Mesothelial cell of epicardium (in vitro differentiated cells): ENCODE data around the gene SPRY1. TPM values are rescaled to one million over a fixed set of nuclear protein-coding genes. Genes with fewer than 3 reads are reported as not detected.

ENCODE experiments used
- DNase-seq, 2 experiments: peaks; one replicate each; pipeline ENCODE4 v3.0.0; 2021; ENCODE audit warnings: low spot score in 2 of 2; ENCODE audit not compliant: unreplicated experiment in 2 of 2
- H3K27ac Mint-ChIP-seq: 2 replicates; pipeline ENCODE4 v1.8.0; 2021; ENCODE audit warnings: mixed read lengths
- H3K27me3 Mint-ChIP-seq: 2 replicates; pipeline ENCODE4 v1.8.0; 2021; ENCODE audit warnings: low read depth, mixed read lengths
- H3K36me3 Mint-ChIP-seq: 2 replicates; pipeline ENCODE4 v1.8.0; 2021; ENCODE audit warnings: mixed read lengths
- H3K4me1 Mint-ChIP-seq: 2 replicates; pipeline ENCODE4 v1.8.0; 2021; ENCODE audit warnings: mixed read lengths
- H3K4me3 Mint-ChIP-seq: 2 replicates; pipeline ENCODE4 v1.8.0; 2021; ENCODE audit warnings: mild to moderate bottlenecking, moderate library complexity, mixed read lengths
- H3K9me3 Mint-ChIP-seq: 2 replicates; pipeline ENCODE4 v1.8.0; 2021; ENCODE audit warnings: mixed read lengths
- total RNA-seq: library from RNA; stranded (reverse); gene quantifications from 3 replicates; pipeline ENCODE4 v1.2.1, GENCODE V29; 2021
- TF ChIP-seq, protein P1 (sequence below): fragments of 200-600 bp; sonication (generic); IDR thresholded peaks from one replicate; pipeline ENCODE4 v1.5.0; 2021; ENCODE audit warnings: antibody characterized with exemption; ENCODE audit not compliant: unreplicated experiment

SPRY1 gene
- total RNA-seq, 1 donor from 2014 or later: 42.0 TPM

DNA sequence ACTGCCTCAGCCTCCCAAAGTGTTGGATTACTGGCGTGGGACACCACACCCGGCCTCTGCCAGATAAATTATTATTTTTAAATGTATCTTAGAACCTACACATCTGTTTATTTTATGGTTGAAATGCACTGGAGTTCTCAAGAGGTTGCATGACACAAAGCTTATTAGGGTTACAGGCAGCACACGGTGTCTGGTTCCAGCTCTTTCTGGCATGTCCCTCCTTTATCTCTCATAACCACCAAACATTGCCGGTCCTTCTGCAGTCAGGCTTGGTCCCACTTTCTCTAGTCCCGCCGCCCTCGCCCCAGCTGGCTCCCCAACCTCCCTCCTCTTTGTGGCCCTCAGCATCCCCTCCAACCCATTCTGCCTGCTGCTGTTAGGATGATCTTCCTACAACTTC, 39.7 kb upstream of the SPRY1 start:
- H3K4me1 Mint-ChIP-seq: peaks cover 12% of the 10 kb centered on the region
- TF ChIP-seq, protein P1, sequence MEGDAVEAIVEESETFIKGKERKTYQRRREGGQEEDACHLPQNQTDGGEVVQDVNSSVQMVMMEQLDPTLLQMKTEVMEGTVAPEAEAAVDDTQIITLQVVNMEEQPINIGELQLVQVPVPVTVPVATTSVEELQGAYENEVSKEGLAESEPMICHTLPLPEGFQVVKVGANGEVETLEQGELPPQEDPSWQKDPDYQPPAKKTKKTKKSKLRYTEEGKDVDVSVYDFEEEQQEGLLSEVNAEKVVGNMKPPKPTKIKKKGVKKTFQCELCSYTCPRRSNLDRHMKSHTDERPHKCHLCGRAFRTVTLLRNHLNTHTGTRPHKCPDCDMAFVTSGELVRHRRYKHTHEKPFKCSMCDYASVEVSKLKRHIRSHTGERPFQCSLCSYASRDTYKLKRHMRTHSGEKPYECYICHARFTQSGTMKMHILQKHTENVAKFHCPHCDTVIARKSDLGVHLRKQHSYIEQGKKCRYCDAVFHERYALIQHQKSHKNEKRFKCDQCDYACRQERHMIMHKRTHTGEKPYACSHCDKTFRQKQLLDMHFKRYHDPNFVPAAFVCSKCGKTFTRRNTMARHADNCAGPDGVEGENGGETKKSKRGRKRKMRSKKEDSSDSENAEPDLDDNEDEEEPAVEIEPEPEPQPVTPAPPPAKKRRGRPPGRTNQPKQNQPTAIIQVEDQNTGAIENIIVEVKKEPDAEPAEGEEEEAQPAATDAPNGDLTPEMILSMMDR: no peak
- no peaks in the 10 kb centered on the region for H3K27me3 Mint-ChIP-seq
- no peak overlapping the region for H3K27ac Mint-ChIP-seq
- H3K36me3 Mint-ChIP-seq: no peaks in the 10 kb centered on the region
- DNase-seq: no peak
- peaks cover under 1% of the 10 kb centered on the region for H3K9me3 Mint-ChIP-seq
- H3K4me3 Mint-ChIP-seq: no peak overlapping the region

DNA sequence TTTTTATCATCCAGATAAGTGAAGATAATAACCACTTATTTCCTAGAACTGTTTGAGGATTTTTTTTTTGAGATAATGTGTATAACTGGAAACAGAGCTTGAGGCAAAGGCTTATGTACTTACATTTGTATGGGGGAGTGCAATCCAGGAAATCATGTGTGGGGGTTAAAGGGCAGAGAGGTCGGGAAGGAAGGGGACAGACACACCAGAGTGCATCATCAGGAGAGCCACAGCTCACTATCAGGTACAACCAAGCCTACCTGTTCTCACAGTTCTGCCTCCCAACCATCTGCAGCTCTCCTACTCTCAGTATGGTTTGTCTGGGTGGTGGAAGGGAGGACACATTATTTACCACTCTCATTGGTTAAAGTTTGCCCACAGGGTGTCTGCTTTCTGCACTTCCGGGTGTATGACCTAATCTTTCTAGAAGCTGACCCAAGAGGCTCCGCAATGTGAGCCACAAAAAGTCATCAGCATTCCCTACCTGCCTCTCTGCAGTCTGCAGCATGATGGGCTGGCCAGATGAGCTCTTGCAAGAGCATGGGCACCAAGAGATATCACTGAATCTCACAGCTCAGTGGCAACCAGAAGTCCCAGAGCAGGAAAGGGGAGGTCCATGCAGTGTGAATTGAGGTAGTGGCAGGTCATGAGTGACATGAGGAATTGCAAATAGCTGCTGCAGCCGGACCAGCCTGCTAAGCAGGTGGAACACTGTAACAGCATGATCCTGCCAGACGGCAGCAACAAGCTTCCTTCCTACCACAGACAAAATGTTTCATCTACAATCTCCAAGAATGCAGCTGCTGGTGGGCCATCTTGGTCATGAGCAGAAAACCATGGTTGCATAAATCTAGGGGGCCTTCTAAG, 36.9 kb upstream of the SPRY1 start:
- no peaks in the 10 kb centered on the region for H3K27me3 Mint-ChIP-seq
- H3K4me3 Mint-ChIP-seq: no peak overlapping the region
- TF ChIP-seq, protein P1: no peak
- H3K4me1 Mint-ChIP-seq: peaks cover 6% of the 10 kb centered on the region
- no peaks in the 10 kb centered on the region for H3K36me3 Mint-ChIP-seq
- no peak for DNase-seq
- H3K9me3 Mint-ChIP-seq: peaks cover 4% of the 10 kb centered on the region
- no peak overlapping the region for H3K27ac Mint-ChIP-seq

DNA sequence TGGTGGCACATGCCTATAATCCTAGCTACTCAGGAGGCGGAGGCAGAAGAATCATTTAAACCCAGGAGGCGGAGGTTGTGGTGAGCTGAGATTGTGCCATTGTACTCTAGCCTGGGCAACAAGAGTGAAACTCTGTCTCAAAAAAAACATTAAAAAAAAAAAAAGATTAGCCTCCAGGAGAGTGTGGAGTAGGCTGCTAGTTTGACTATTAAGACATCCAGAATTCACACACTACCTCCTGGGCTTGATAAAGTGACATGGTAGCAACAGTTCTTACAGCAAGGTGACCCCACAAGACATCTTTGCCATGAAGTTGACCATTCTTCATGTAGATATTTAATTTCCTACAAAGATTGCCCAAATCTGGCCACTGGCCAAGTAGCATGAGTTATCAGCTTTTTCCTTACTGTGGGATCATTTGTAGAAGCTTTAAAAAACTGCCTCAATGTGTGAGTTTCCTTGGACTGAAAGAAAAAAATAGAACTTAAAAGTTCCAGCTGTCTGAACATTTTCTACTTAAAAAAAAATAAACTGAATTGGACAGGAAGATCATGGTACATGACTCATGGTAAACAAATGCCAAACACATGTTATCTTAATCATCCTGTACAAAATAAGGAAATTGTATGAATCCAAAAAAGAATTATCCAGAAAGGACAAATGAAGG, 35.3 kb upstream of the SPRY1 start:
- H3K4me3 Mint-ChIP-seq: no peak overlapping the region
- peaks cover 21% of the 10 kb centered on the region for H3K4me1 Mint-ChIP-seq
- no peaks in the 10 kb centered on the region for H3K27me3 Mint-ChIP-seq
- no peak overlapping the region for H3K27ac Mint-ChIP-seq
- no peak for DNase-seq
- H3K36me3 Mint-ChIP-seq: no peaks in the 10 kb centered on the region
- H3K9me3 Mint-ChIP-seq: peaks cover 4% of the 10 kb centered on the region
- TF ChIP-seq, protein P1: no peak

DNA sequence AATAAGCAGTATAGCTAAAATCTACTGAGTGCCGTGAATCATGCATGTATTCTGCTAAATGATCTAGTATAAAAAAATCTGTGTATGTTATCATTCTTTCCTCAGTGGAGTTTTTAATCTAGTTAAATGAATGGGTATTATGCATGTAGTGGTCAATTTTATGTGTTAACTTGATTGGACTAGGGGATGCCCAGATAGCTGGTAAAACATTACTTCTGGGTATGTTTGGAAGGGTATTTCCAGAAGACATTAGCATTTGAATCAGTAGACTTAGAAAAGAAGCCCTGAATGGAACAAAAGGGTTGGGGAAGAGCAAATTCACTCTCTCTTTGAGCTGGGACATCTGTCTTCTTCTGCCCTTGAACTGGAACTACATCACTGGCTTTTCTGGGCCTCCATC, 34.5 kb upstream of the SPRY1 start:
- TF ChIP-seq, protein P1: no peak
- Mint-ChIP-seq H3K4me1 (peaks cover 21% of the 10 kb centered on the region), H3K27me3 (no peaks in the 10 kb centered on the region), H3K4me3 (no peak overlapping the region), H3K36me3 (no peaks in the 10 kb centered on the region), H3K27ac (no peak overlapping the region), H3K9me3 (peaks cover 4% of the 10 kb centered on the region)
- DNase-seq: no peak

DNA sequence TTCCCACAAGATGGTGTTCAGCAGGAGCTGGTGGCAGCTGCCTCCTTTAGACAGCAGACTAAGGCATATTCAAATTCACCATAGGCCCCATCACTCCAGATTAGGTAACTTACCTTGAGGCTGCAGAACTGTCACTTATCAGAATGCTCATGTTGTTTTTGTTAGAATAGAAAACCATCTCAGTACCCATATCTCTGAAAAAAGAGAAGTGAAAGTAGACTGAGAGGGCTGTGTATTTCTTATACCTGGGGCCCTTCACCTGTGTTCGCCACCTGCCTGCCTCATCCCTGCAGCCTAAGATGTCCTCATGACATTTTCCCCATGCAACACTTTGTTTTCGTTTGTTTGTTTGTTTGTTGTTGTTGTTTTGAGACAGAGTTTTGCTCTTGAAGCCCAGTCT, 32.9 kb upstream of the SPRY1 start:
- Mint-ChIP-seq H3K36me3 (no peaks in the 10 kb centered on the region), H3K27ac (no peak overlapping the region), H3K27me3 (no peaks in the 10 kb centered on the region), H3K4me1 (peaks cover 21% of the 10 kb centered on the region), H3K4me3 (no peak overlapping the region), H3K9me3 (peaks cover 4% of the 10 kb centered on the region)
- TF ChIP-seq, protein P1: no peak
- no peak for DNase-seq
